ENCODE data around the gene ROR1.
A peak's percentile ranks its signal among the peaks of the same experiment; 100 is the strongest.

ROR1 gene

GRCh38 chr1:63888984-63889383, 115.2 kb downstream of the ROR1 start:
- no peak for DNase-seq

- no peak for DNase-seq
Measured at GRCh38 chr1:63890468-63890867, 116.7 kb downstream of the ROR1 start.

- DNase-seq: no peak
Measured at GRCh38 chr1:63891060-63891690, 117.4 kb downstream of the ROR1 start.

- peak; percentile 13 for DNase-seq
Measured at GRCh38 chr1:63892632-63893395, 119.0 kb downstream of the ROR1 start.

GRCh38 chr1:63893976-63894375, 120.2 kb downstream of the ROR1 start:
- DNase-seq: no peak

GRCh38 chr1:63894627-63895265, 120.9 kb downstream of the ROR1 start:
- no peak for DNase-seq

GRCh38 chr1:63896755-63897154, 122.9 kb downstream of the ROR1 start:
- DNase-seq: no peak

- no peak for DNase-seq
Measured at GRCh38 chr1:63898428-63899196, 124.8 kb downstream of the ROR1 start.

- no peak for DNase-seq
Measured at GRCh38 chr1:63901094-63901493, 127.3 kb downstream of the ROR1 start.

- DNase-seq: no peak
Measured at GRCh38 chr1:63902844-63903589, 129.2 kb downstream of the ROR1 start.

GRCh38 chr1:63903947-63904610, 130.3 kb downstream of the ROR1 start:
- no peak for DNase-seq

GRCh38 chr1:63904826-63905225, 131.0 kb downstream of the ROR1 start:
- no peak for DNase-seq

GRCh38 chr1:63906047-63906704, 132.4 kb downstream of the ROR1 start:
- DNase-seq: no peak

GRCh38 chr1:63907051-63907450, 133.2 kb downstream of the ROR1 start:
- no peak for DNase-seq

GRCh38 chr1:63908016-63908415, 134.2 kb downstream of the ROR1 start:
- DNase-seq: no peak

GRCh38 chr1:63909526-63909925, 135.7 kb downstream of the ROR1 start:
- no peak for DNase-seq

GRCh38 chr1:63911049-63911448, 137.2 kb downstream of the ROR1 start:
- no peak for DNase-seq

- no peak for DNase-seq
Measured at GRCh38 chr1:63912643-63913042, 138.8 kb downstream of the ROR1 start.

- no peak for DNase-seq
Measured at GRCh38 chr1:63913533-63913932, 139.7 kb downstream of the ROR1 start.

- no peak for DNase-seq
Measured at GRCh38 chr1:63914241-63914640, 140.4 kb downstream of the ROR1 start.

GRCh38 chr1:63914706-63915105, 140.9 kb downstream of the ROR1 start:
- no peak for DNase-seq

- DNase-seq: no peak
Measured at GRCh38 chr1:63915121-63915520, 141.3 kb downstream of the ROR1 start.

All from NCI-H774 (cell line).